K562 (cell line): ENCODE results near the gene BORCS5. TPM values are rescaled to one million over a fixed set of nuclear protein-coding genes. Genes with fewer than 3 reads are reported as not detected.

Experiments used
- ATAC-seq: fragments of 200-7000 bp; cut with Tn5 transposase; 3 replicates; pipeline ENCODE4 v1.9.1; 2020; ENCODE audit warnings: moderate library complexity
- BruUV-seq: library from RNA; stranded (reverse); fragments of 400-500 nt; replicated peaks from 2 replicates; lab custom pipeline; 2021; lab: Mats Ljungman, UMichigan
- CTCF ChIA-PET: fragments of 300-600 bp; formaldehyde crosslinking; extraction: SDS; loops from one replicate; lab custom pipeline; 2021; ENCODE audit warnings: low intra/inter-chr PET ratio; lab: Yijun Ruan, JAX
- POLR2A ChIA-PET: fragments of 300-600, 350-650 bp; sonication (Branson Sonifier 250); formaldehyde crosslinking; extraction: SDS; loops from one replicate; lab custom pipeline; 2021; ENCODE audit warnings: antibody characterized with exemption, inconsistent platforms; lab: Yijun Ruan, JAX
- DNase-seq, 4 experiments: peaks; one replicate each; pipeline versions ENCODE4 v3.0.0 to v3.0.0-alpha.2; 2011 to 2018; ENCODE audit warnings: low spot score in 3 of 4, mixed read lengths in 3 of 4; ENCODE audit errors: extremely low read depth in 1 of 4
- FAIRE-seq: peaks from 2 replicates; lab custom pipeline; 2011; peaks lifted over from hg19 to GRCh38; lab: Jason Lieb, UNC
- H2AFZ ChIP-seq: 2 replicates; pipeline ENCODE4 v1.6.0; 2011; ENCODE audit warnings: low read depth, low read length, control low read depth, inconsistent platforms
- H3K27ac ChIP-seq: fragments of 200-600 bp; 3 replicates; pipeline ENCODE4 v1.8.0; 2011; ENCODE audit warnings: low read depth, mild to moderate bottlenecking, control low read depth, inconsistent platforms, low read length, moderate library complexity, mixed read lengths; ENCODE audit errors: extremely low read depth
- H3K27me3 ChIP-seq, 2 experiments: fragments of 300-600 bp in 1 of 2; 2 replicates in 1 of 2; 3 replicates in 1 of 2; pipeline versions ENCODE4 v1.6.0 to v1.8.0; 2011; ENCODE audit warnings: inconsistent platforms in 2 of 2, low read length in 2 of 2, mild to moderate bottlenecking in 1 of 2, mixed read lengths in 1 of 2, moderate library complexity in 1 of 2; ENCODE audit not compliant: control insufficient read depth in 2 of 2, insufficient read depth in 2 of 2
- H3K36me3 ChIP-seq: fragments of 300-600 bp; 3 replicates; pipeline ENCODE4 v1.8.0; 2011; ENCODE audit warnings: mild to moderate bottlenecking, low read length, inconsistent platforms; ENCODE audit not compliant: control insufficient read depth, insufficient read depth
- H3K4me1 ChIP-seq, 2 experiments: fragments of 200-600 bp in 1 of 2; replicated peaks in 1 of 2; 2 replicates in 1 of 2; 3 replicates in 1 of 2; pipeline versions ENCODE4 v1.5.1 to v1.8.0; 2011; ENCODE audit warnings: inconsistent platforms in 2 of 2, low read length in 2 of 2, mild to moderate bottlenecking in 1 of 2, mixed read lengths in 1 of 2, moderate library complexity in 1 of 2; ENCODE audit not compliant: control insufficient read depth in 2 of 2, insufficient read depth in 2 of 2
- H3K4me2 ChIP-seq: 2 replicates; pipeline ENCODE4 v1.6.1; 2011; ENCODE audit warnings: low read length, control low read depth, inconsistent platforms, mixed read lengths; ENCODE audit not compliant: insufficient read depth
- H3K4me3 ChIP-seq: fragments of 200-600 bp; sonication (generic), shearing (Covaris generic); 2 replicates; pipeline ENCODE4 v1.5.1; 2016; ENCODE audit warnings: control low read depth, inconsistent platforms
- H3K79me2 ChIP-seq: fragments of 200-600 bp; 3 replicates; pipeline ENCODE4 v1.8.0; 2011; ENCODE audit warnings: low read length, inconsistent platforms; ENCODE audit not compliant: control insufficient read depth, insufficient read depth
- H3K9ac ChIP-seq, 2 experiments: 2 replicates each; pipeline versions ENCODE4 v1.6.0 to v1.6.1; 2011; ENCODE audit warnings: low read depth in 2 of 2, low read length in 2 of 2, control low read depth in 1 of 2, inconsistent platforms in 1 of 2, mild to moderate bottlenecking in 1 of 2, mixed read lengths in 1 of 2; ENCODE audit not compliant: insufficient read depth in 1 of 2
- H3K9me1 ChIP-seq: one replicate; pipeline ENCODE4 v1.6.0; 2011; ENCODE audit warnings: inconsistent platforms, mild to moderate bottlenecking, low read length, moderate library complexity; ENCODE audit not compliant: control insufficient read depth, insufficient read depth
- H3K9me3 ChIP-seq: replicated peaks from 2 replicates; pipeline ENCODE4 v1.5.1; 2011; ENCODE audit warnings: low read depth, low read length, inconsistent platforms; ENCODE audit not compliant: control insufficient read depth, insufficient read depth
- H4K20me1 ChIP-seq: replicated peaks from 2 replicates; pipeline ENCODE4 v1.6.1; 2011; ENCODE audit warnings: low read length, inconsistent platforms, mixed read lengths; ENCODE audit not compliant: control insufficient read depth, insufficient read depth
- CBFA2T3 ChIP-seq: fragments of 450-650 bp; IDR thresholded peaks from 2 replicates; pipeline ENCODE4 v1.6.1; 2017
- CBFB ChIP-seq: sonication (generic); formaldehyde crosslinking; IDR thresholded peaks from 2 replicates; pipeline ENCODE4 v1.4.0; 2020; ENCODE audit warnings: mild to moderate bottlenecking, missing genetic modification reagents
- CTCF ChIP-seq, 3 experiments: IDR thresholded peaks in 2 of 3; conservative IDR thresholded peaks in 1 of 3; 2 replicates each; pipeline ENCODE4 v1.5.1; 2011 to 2012; ENCODE audit warnings: low read length in 3 of 3, mild to moderate bottlenecking in 3 of 3, control low read depth in 2 of 3, improper control_type of control experiment in 1 of 3, inconsistent platforms in 1 of 3, low read depth in 1 of 3, mixed read lengths in 1 of 3, moderate library complexity in 1 of 3; ENCODE audit not compliant: insufficient read depth in 2 of 3
- FOSL1 ChIP-seq: fragments of 200-800 bp; sonication (Bioruptor generic); conservative IDR thresholded peaks from 2 replicates; pipeline ENCODE4 v1.6.1; 2016; ENCODE audit warnings: missing genetic modification characterization, missing compliant biosample characterization
- GABPB2 ChIP-seq: fragments of 250-450 bp; sonication (Bioruptor Pico); conservative IDR thresholded peaks from 2 replicates; pipeline ENCODE4 v1.5.1; 2021; ENCODE audit warnings: mild to moderate bottlenecking
- HMBOX1 ChIP-seq: sonication (generic); IDR thresholded peaks from 2 replicates; pipeline ENCODE4 v1.6.1; 2016
- HNRNPK ChIP-seq: fragments of 200-400 bp; formaldehyde crosslinking; IDR thresholded peaks from one replicate; pipeline ENCODE4 v1.6.1; 2018; ENCODE audit warnings: mild to moderate bottlenecking, low read depth, low read length; ENCODE audit not compliant: poor library complexity, severe bottlenecking
- HOMEZ ChIP-seq: fragments of 250-450 bp; sonication (Bioruptor Pico); IDR thresholded peaks from 2 replicates; pipeline ENCODE4 v1.4.0; 2020; ENCODE audit warnings: mild to moderate bottlenecking, moderate library complexity
- KDM1A ChIP-seq, 2 experiments: fragments of 450-650 bp; IDR thresholded peaks; 2 replicates each; pipeline ENCODE4 v1.6.1; 2016; ENCODE audit warnings: mild to moderate bottlenecking in 2 of 2
- RAD21 ChIP-seq, 2 experiments: fragments of 250-450 bp in 1 of 2; fragments of 450-650 bp in 1 of 2; sonication (Bioruptor Pico) in 1 of 2; formaldehyde crosslinking in 1 of 2; IDR thresholded peaks in 1 of 2; conservative IDR thresholded peaks in 1 of 2; 2 replicates each; pipeline versions ENCODE4 v1.4.0 to v1.8.0; 2020 to 2022; ENCODE audit warnings: mild to moderate bottlenecking in 2 of 2, moderate library complexity in 1 of 2
- RBM34 ChIP-seq: fragments of 200-400 bp; formaldehyde crosslinking; IDR thresholded peaks from 2 replicates; pipeline ENCODE4 v1.6.1; 2018; ENCODE audit warnings: low read length, borderline replicate concordance; ENCODE audit not compliant: insufficient read depth
- RCOR1 ChIP-seq, 2 experiments: IDR thresholded peaks; 2 replicates each; pipeline ENCODE4 v1.6.1; 2012; ENCODE audit warnings: low read depth in 2 of 2, low read length in 2 of 2, borderline replicate concordance in 1 of 2, improper control_type of control experiment in 1 of 2
- TEAD4 ChIP-seq, 2 experiments: sonication (generic) in 1 of 2; formaldehyde crosslinking in 1 of 2; IDR thresholded peaks; 2 replicates each; pipeline versions ENCODE4 v1.6.1 to v1.8.0; 2012 to 2022; ENCODE audit warnings: borderline replicate concordance in 1 of 2, inconsistent platforms in 1 of 2, low read length in 1 of 2, mild to moderate bottlenecking in 1 of 2, missing genetic modification reagents in 1 of 2
- ZC3H11A ChIP-seq: IDR thresholded peaks from 2 replicates; pipeline ENCODE4 v1.6.1; 2012; ENCODE audit warnings: low read depth, low read length, improper control_type of control experiment
- ZNF41 ChIP-seq: fragments of 250-450 bp; sonication (Bioruptor Pico); conservative IDR thresholded peaks from 2 replicates; pipeline ENCODE4 v1.4.0; 2020; ENCODE audit warnings: mild to moderate bottlenecking
- WGBS: fragments of 100-300 bp; shearing (Covaris generic); methylation state at CpG from one replicate; pipeline ENCODE4 v1.1.6; 2016; ENCODE audit warnings: low coverage, mixed read lengths; ENCODE audit not compliant: insufficient coverage; ENCODE audit errors: missing lambda C conversion rate; 5-methylcytosine and 5-hydroxymethylcytosine counted together
- in situ Hi-C: fragments of 300-500 bp; cut with MboI; formaldehyde crosslinking; loops from 4 replicates; pipeline ENCODE4 v1.15.0; 2018; ENCODE audit warnings: inconsistent platforms, mixed read lengths
- intact Hi-C: fragments of 100-400 bp; cut with micrococcal nuclease; formaldehyde crosslinking; loops from 2 replicates; pipeline ENCODE4 v1.14.2; 2022
- polyA plus RNA-seq, 8 experiments: library from polyadenylated mRNA; depleted of rRNA in 4 of 8; stranded (reverse) in 5 of 8; unstranded in 3 of 8; fragments of >200 nt; fragmentation: Nextera tagmentation in 2 of 8; fragmentation: Illumina TruSeq in 1 of 8; extraction: Ambion mirVana in 2 of 8; extraction: Trizol in 1 of 8; gene quantifications; 2 replicates each; pipeline versions ENCODE4 v1.2.1 to v1.2.3, GENCODE V29; 2011 to 2014; ENCODE audit warnings: inconsistent platforms in 1 of 8, missing spikeins in 1 of 8
- total RNA-seq, 7 experiments: library from RNA; depleted of rRNA in 6 of 7; stranded (reverse); fragments of >200 nt in 6 of 7; fragmentation: Illumina TruSeq in 2 of 7; extraction: Trizol in 2 of 7; gene quantifications; 2 replicates each; pipeline versions ENCODE4 v1.2.1 to v1.2.3, GENCODE V29; 2011 to 2021; ENCODE audit warnings: low replicate concordance in 1 of 7

Gene BORCS5
- total and polyA plus RNA-seq, 9 of the 15 experiments (the other 6 are each of a cell fraction or from before 2014, with no cell fraction given): 0.31 to 12.4 (median 6.6) TPM

- Histone ChIP-seq H3K27ac (peak overlapping the region; percentile 54; the same call in 1 of the 3 replicates), H3K9ac (no peak overlapping the region), H3K4me3 (no peak overlapping the region), H3K79me2 (no peaks in the 10 kb centered on the region), H4K20me1 (peaks cover 8% of the 10 kb centered on the region), H3K27me3 (no peaks in the 10 kb centered on the region), H3K36me3 (peaks cover 36% of the 10 kb centered on the region), H3K9me1 (no peaks in the 10 kb centered on the region), H3K9me3 (no peaks in the 10 kb centered on the region), H3K4me2 (peak overlapping the region; percentile 41), H3K4me1 (peaks cover 6 to 16% of the 10 kb centered on the region in 2 experiments; a peak in 3 of 5 replicates), H2AFZ (0 out of 2 replicates have a peak overlapping the region, but pooled peaks have one; percentile 23)
- WGBS: 54% methylated on average over 11 of the region's 15 CpGs
- in situ Hi-C loops: no loop called here
- FAIRE-seq: peak; percentile 77
- ATAC-seq: peak; percentile 78
- intact Hi-C loops: no loop called here
- DNase-seq: peak; percentile 10 to 64 (median 26)
- ChIA-PET POLR2A (interaction anchor here (0.7 to 1.1 kb wide), 2 partner anchors 21 to 90 kb away, joined by 3 to 4 read pairs; no protein-coding TSS in a partner anchor), CTCF (interaction anchor here (0.9 kb wide), 1 partner anchor 230 kb away, joined by 3 read pairs; no protein-coding TSS in a partner anchor)
- BruUV-seq: no TSS peak
- peak; percentile 80 for TF ChIP-seq HMBOX1
- TF ChIP-seq RBM34: no peak
- peak; percentile 70 for TF ChIP-seq CBFA2T3
- TF ChIP-seq RAD21 (CRISPR knock-in tag; conservative IDR thresholded peaks at IDR 0.05 in 1 of 2, IDR thresholded peaks at IDR 0.05 in 1 of 2): 0 out of 4 replicates have a peak, but pooled peaks of 1 of the 2 experiments have one; percentile 8
- TF ChIP-seq CTCF (IDR thresholded peaks at IDR 0.05 in 2 of 3, conservative IDR thresholded peaks at IDR 0.05 in 1 of 3; ENCODE audit: insufficient read depth in 2 of 3, low read depth in 1 of 3, low read length in 3 of 3): 0 out of 6 replicates have a peak, but pooled peaks of 1 of the 3 experiments have one; percentile 13
- TF ChIP-seq CBFB: no peak
- TF ChIP-seq ZC3H11A: no peak
- TF ChIP-seq KDM1A (IDR thresholded peaks at IDR 0.05): peak; percentile 63 to 64; a peak in 3 of 4 replicates
- no peak for TF ChIP-seq HOMEZ
- no peak for TF ChIP-seq GABPB2
- 0 out of 2 replicates have a peak, but pooled peaks have one; percentile 15 for TF ChIP-seq FOSL1
- no peak for TF ChIP-seq ZNF41 (CRISPR knock-in tag)
- peak in 1 of 2 experiments; percentile 78; a peak in 1 of 4 replicates for TF ChIP-seq RCOR1 (IDR thresholded peaks at IDR 0.05; ENCODE audit: borderline replicate concordance in 1 of 2, low read depth in 2 of 2, low read length in 2 of 2)
- TF ChIP-seq TEAD4 (IDR thresholded peaks at IDR 0.05; ENCODE audit: low read length): 0 out of 2 replicates have a peak, but pooled peaks have one; percentile 35
- TF ChIP-seq TEAD4 (CRISPR knock-in tag; IDR thresholded peaks at IDR 0.05; ENCODE audit: borderline replicate concordance): no peak
- no peak for TF ChIP-seq HNRNPK
Observed at GRCh38 chr12:12474931-12475795, 118.3 kb downstream of the BORCS5 start.
